HG03103 (cell line): ENCODE measurements around the gene ATP5IF1.

Experiments
- ATAC-seq: cut with Tn5 transposase; IDR thresholded peaks from one replicate; pipeline ENCODE4 v1.9.1; 2021; ENCODE audit warnings: low read depth; ENCODE audit not compliant: unreplicated experiment

Gene ATP5IF1

GRCh38 chr1:28233264-28233606 lies 2.7 kb upstream of the ATP5IF1 start:
- no peak for ATAC-seq

GRCh38 chr1:28236656-28237322 lies 865 bp downstream of the ATP5IF1 start:
- ATAC-seq = no peak

GRCh38 chr1:28239004-28239403 lies 3.1 kb downstream of the ATP5IF1 start:
- ATAC-seq = no peak

DNA sequence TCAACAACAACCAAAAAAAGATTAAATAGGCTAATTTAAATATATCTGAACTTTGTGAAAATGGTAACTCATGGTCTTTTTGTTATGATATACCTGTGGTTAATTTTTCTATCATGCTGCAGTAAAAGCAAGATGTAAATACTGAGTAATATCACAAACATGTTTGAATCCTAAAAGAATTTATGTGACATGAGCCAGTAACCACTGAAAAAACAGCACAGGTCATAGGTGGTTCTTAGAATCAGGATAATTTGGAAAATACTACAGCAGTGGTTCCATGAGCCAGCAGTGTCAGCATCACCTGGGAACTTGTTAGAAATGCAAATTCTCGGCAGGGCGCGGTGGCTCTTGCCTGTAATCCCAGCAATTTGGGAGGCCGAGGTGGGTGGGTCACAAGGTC lies 4.1 kb downstream of the ATP5IF1 start:
- no peak for ATAC-seq

DNA sequence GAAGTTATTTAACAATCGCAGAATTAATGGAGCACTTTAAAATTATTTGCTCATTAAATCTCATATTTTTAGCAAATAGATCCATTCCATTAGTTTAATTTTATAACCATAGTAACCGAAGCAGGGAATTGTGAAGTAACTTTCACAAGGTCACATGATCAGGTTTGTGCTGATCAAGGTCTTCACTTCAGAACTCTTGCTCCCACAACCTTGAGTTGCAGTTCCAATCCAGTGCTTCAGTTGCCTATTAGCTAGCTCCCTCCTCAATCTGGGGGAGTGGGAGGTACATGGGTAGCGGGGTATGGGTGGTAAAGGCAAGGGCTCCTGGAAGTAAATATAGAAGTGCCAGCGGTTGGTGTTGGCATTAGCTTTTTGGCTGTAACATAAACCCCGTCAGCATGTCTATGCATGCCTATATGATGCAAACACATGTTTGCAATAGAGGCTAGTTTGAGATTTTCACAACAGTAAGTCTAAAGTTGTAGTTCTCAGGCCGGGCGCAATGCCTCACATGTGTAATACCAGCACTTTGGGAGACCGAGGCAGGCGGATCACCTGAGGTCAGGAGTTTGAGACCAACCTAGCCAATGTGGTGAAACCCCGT lies 5.8 kb downstream of the ATP5IF1 start:
- no peak for ATAC-seq

GRCh38 chr1:28243685-28244311 lies 7.9 kb downstream of the ATP5IF1 start:
- ATAC-seq = no peak

DNA sequence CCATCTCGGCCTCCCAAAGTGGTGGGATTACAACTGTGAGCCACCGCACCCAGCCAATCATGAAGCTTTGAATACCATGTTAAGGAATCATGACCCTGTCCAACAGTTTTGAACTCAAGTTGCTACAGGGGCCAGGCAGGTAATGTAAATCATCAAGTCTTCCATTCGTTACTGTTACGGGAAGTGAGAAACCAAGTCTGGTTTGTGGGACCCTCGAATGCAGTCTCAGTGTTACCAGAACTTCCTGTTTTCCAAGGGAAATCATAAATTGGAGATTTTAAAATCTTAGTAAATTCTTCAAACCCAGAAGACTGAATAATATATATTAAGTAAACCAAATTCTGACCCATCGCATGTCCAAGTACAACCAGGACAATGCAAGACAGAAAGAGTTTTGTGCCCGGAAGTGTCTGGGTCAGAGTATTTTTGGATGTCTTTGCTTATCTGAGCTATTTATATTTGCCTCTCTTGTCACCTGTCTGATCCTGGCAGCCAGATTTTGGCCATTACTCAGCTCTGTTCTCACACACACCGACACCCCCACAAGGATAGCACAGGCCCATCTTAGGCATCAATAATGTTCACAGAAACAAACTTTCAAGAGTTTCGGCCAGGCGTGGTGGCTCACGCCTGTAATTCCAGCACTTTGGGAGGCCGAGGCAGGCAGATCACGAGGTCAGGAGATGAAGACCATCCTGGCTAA lies 8.8 kb downstream of the ATP5IF1 start:
- no peak for ATAC-seq

- ATAC-seq = no peak
These were observed 10.5 kb downstream of the ATP5IF1 start for GRCh38 chr1:28246427-28246832.

DNA sequence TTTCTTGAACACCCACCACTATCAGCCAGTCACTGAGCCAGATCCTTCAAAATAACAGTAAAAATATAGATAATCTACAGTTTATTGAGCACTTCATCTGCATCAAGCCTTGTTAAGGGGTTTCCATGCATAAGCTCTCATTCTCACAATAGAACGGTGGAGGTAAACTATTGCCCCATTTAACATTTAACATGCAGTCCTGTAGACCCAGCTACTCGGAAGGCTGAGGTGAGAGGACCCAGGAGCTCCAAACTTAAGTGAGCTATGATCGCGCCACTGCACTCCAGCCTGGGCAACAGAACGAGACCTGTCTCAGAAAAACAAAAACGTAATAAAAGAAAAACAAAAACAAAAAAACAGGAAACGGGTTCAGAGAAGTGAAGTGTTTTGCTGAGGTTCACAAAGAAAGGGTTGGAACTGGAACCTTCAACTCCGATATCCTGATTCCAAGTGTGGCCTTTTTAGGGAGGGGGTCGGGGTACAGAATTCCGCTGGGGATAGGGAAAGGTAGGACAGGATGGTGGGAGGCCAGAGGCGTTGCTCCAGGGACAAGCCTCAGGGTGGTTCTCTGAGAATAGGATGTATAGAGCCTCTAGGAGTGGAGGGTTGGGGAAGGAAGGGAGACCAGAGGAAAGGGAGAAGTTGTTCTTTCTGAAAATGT lies 11.8 kb downstream of the ATP5IF1 start:
- ATAC-seq = no peak

- ATAC-seq = no peak
These were observed 12.5 kb downstream of the ATP5IF1 start for GRCh38 chr1:28248273-28249012.

DNA sequence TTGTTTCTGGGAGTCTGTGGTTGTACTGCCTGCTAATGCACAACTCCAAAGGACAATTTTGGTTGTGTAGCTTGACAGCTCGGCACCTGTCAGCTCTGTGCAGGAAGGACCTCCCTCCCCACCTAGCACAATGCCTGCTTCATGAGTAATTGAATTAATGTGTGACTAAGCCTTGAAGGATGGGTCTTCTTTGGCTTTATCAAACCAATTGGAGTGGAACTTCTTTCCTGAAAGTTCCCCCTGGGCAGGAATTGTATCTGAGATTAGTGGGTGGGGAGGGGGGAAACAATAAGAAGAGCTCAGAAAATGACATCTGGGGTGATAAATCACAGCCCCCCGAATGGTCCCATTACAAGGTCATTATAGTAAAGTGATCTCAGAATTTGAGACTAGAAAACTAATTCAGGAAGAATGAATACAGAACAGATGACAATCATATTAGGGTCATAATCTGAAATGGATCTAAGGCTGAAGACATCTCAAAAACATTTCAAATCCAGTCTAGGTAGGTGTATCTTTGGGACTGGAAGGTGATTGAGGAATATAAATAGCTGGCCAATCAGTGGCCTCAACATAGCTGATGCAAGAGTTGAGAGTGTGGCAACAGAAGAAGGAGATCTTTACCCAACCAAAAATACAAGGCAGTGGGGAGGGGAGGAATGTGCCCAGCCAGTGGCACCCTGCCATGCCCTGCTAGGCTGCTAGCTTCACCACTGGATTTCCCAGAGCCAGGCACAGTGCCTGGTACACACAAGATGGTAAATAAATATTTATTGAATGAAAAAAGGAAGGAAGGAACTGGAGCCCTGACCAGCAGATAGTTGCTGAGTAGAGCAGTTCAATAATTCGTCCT lies 13.3 kb downstream of the ATP5IF1 start:
- no peak for ATAC-seq

GRCh38 chr1:28249866-28250295 lies 14.0 kb downstream of the ATP5IF1 start:
- no peak for ATAC-seq

GRCh38 chr1:28256197-28256827 lies 20.4 kb downstream of the ATP5IF1 start:
- no peak for ATAC-seq

- ATAC-seq = no peak
These were observed 21.8 kb downstream of the ATP5IF1 start for GRCh38 chr1:28257736-28258135.

DNA sequence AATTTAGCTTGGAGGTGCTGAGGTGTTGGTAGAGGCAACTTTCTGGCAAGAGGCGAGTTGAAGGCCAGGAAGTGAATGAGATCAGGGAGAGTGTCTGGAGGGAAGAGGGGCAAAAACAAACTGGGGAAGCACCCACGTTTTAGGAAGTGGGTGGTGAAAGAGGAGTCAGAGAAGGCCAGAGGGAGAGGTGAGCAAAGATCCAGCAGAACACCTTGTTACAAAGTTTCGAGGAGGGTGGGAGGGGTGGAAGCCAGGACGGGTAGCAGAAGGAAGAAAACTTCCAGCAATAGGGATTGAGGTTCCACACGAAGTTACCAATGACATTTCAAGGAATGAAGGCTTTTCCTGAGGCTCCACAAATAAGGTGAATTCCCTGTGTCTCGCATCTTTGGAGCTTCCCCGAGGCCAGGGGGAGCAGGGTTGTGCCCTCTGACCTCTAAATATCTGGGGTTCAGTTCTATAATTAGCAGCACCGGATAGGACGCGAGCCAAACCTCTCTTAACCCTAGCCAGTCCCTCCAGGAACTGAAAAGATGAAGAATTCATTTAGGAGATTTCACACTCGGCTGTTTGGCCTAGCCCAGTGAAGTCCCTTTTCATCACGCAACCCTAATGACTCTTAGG lies 22.8 kb downstream of the ATP5IF1 start:
- no peak for ATAC-seq

- ATAC-seq = peak; percentile 89
These were observed 23.5 kb downstream of the ATP5IF1 start, which contains the start of gene SESN2 for GRCh38 chr1:28259252-28259933. TSS of gene SESN2 (plus strand) at chr1:28259518. CDS start at chr1:28259848, 330 bp downstream.

DNA sequence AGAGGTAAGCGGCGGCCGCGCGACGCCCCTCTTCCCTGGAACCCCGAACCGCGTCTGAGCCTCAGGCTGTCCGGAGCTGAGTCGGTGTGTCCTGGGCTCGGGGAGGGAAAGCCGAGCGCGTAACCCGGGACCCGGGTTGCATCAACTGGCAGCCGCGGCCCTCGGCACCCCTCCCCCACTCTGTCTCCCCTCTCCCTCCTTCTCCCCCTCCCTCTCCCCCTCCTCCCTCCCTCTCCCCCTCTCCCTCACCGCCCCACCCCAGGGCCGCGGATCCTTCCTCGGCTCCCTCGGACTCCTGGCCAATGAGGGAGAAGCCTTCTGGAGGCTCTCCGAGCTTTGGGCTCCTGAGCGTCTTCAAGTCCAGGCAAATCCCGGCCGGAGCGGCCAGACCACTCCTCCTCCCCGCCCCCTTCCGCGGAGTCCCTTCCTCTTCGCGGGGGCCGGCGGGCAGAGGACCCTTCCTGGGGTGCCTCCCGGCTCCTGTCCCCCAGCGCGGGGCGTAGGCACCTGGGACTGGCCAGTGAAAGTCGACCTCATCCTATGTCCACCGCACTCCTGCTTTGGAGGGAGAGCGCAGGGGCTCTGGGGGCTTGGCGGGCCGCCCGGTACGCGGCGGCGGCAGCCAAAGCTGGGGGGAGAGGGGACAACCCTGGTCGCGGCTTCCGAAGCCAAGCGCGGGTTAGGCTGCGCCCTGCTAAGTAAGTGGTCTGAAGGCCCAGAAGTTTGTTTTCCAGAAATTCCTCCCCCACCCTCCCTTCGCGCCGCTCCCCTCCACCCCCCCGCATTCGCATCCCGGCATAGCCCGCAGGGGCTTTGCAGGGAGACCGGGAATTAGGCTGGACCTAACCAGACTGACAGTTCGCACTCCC lies 24.2 kb downstream of the ATP5IF1 start:
- ATAC-seq = no peak
